Sigmoid colon (tissue), 7 donors: Measurements from ENCODE around the gene EIF1B. TPM values are rescaled to one million over a fixed set of nuclear protein-coding genes. Genes with fewer than 3 reads are reported as not detected.

Experiments
- DNase-seq: peaks from one replicate; pipeline ENCODE4 v3.0.0-alpha.2; 2019
- H3K27ac ChIP-seq, 4 donors: fragments of 200-600 bp; sonication (generic); one replicate each; pipeline ENCODE4 v1.5.1; 2016 to 2019; ENCODE audit warnings: mild to moderate bottlenecking in 1 of 4
- H3K27me3 ChIP-seq, 3 donors: fragments of 200-600 bp; sonication (generic); one replicate each; pipeline ENCODE4 v1.5.1; 2019; ENCODE audit warnings: mild to moderate bottlenecking in 1 of 3
- H3K36me3 ChIP-seq, 4 donors: fragments of 200-600 bp; sonication (generic); one replicate each; pipeline ENCODE4 v1.5.1; 2016 to 2019
- H3K4me1 ChIP-seq, 4 donors: fragments of 200-600 bp; sonication (generic); one replicate each; pipeline ENCODE4 v1.5.1; 2017 to 2019
- H3K4me3 ChIP-seq, 4 donors: fragments of 200-600 bp; sonication (generic); one replicate each; pipeline ENCODE4 v1.5.1; 2017 to 2019; ENCODE audit warnings: mild to moderate bottlenecking in 2 of 4, moderate library complexity in 1 of 4
- H3K9me3 ChIP-seq, 4 donors: fragments of 200-600 bp in 3 of 4; sonication (generic) in 3 of 4; one replicate each; pipeline versions ENCODE4 v1.5.1 to v1.6.1; 2013 to 2019
- EP300 ChIP-seq, 4 donors: sonication (generic); formaldehyde crosslinking; IDR thresholded peaks; one replicate each; pipeline ENCODE4 v1.6.1; 2017; ENCODE audit warnings: antibody characterized with exemption in 4 of 4
- POLR2A ChIP-seq, 2 donors: fragments of 450-650 bp; IDR thresholded peaks; one replicate each; pipeline ENCODE4 v1.6.1; 2016; ENCODE audit warnings: antibody characterized with exemption in 2 of 2, mild to moderate bottlenecking in 2 of 2, moderate library complexity in 2 of 2
- POLR2AphosphoS5 ChIP-seq, 4 donors: sonication (generic); formaldehyde crosslinking; IDR thresholded peaks; one replicate each; pipeline ENCODE4 v1.6.1; 2017; ENCODE audit warnings: antibody characterized with exemption in 4 of 4
- WGBS, 2 donors: extraction: QIAGEN DNeasy Blood & Tissue Kit; methylation state at CpG; one replicate each; pipeline ENCODE4 v1.1.7; 2013; 5-methylcytosine and 5-hydroxymethylcytosine counted together
- intact Hi-C: fragments of 100-400 bp; cut with DNase I; formaldehyde crosslinking; loops from one replicate; pipeline ENCODE4 v1.15.1; 2023
- polyA plus RNA-seq, 3 donors: library from polyadenylated mRNA; stranded (reverse); fragments of 200-250 nt; gene quantifications; one replicate each; pipeline ENCODE4 v1.2.3, GENCODE V29; 2013
- total RNA-seq, 4 donors: library from RNA; depleted of rRNA; stranded (reverse); fragments of >200 nt; gene quantifications; one replicate each; pipeline ENCODE4 v1.1.0, GENCODE V29; 2016
- TF ChIP-seq, protein P1 (sequence below), 4 experiments: fragments of 450-650 bp in 3 of 4; fragments of 200-600 bp in 1 of 4; IDR thresholded peaks; one replicate each; pipeline ENCODE4 v1.5.1; 2016 to 2019; ENCODE audit warnings: antibody characterized with exemption in 4 of 4, mild to moderate bottlenecking in 3 of 4, moderate library complexity in 2 of 4
- donor health status: healthy with polysubstance abuse.
- donor health status: Bipolar disorder and iron deficiency.
- donor health status: healthy.

EIF1B gene
- total and polyA plus RNA-seq, 7 donors: 27.1 to 94.1 (median 42.8) TPM

DNA sequence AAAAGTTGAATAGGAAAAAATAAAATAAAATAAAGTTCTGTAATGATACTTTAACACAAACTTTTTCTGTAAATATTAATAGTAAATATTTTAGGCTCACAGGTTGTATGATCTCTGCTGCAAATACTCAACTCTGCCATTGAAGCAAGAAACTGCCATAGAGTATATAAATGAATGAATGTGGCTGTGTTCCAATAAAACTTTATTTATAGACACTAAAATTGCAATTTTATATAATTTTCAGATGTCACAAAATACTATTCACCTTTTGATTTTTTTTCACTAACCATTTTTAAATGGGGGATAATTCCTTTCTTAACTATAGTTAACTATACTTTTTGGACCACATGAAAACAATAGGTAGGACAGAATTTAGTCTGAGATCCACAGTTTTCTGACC, 16.0 kb downstream of the EIF1B start:
- Histone ChIP-seq H3K27me3 (no peaks in the 10 kb centered on the region), H3K4me1 (no peaks in the 10 kb centered on the region), H3K36me3 (no peaks in the 10 kb centered on the region), H3K27ac (no peak overlapping the region), H3K4me3 (no peak overlapping the region), H3K9me3 (no peaks in the 10 kb centered on the region)
- intact Hi-C loops: loop anchor here (10.0 kb wide), 1 partner anchor 259 kb away; no protein-coding TSS in a partner anchor
- DNase-seq: no peak
- TF ChIP-seq POLR2AphosphoS5 (IDR thresholded peaks at IDR 0.05): no peak
- no peak for TF ChIP-seq POLR2A (IDR thresholded peaks at IDR 0.05)
- TF ChIP-seq EP300 (IDR thresholded peaks at IDR 0.05): no peak
- TF ChIP-seq, protein P1, sequence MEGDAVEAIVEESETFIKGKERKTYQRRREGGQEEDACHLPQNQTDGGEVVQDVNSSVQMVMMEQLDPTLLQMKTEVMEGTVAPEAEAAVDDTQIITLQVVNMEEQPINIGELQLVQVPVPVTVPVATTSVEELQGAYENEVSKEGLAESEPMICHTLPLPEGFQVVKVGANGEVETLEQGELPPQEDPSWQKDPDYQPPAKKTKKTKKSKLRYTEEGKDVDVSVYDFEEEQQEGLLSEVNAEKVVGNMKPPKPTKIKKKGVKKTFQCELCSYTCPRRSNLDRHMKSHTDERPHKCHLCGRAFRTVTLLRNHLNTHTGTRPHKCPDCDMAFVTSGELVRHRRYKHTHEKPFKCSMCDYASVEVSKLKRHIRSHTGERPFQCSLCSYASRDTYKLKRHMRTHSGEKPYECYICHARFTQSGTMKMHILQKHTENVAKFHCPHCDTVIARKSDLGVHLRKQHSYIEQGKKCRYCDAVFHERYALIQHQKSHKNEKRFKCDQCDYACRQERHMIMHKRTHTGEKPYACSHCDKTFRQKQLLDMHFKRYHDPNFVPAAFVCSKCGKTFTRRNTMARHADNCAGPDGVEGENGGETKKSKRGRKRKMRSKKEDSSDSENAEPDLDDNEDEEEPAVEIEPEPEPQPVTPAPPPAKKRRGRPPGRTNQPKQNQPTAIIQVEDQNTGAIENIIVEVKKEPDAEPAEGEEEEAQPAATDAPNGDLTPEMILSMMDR (IDR thresholded peaks at IDR 0.05): no peak

DNA sequence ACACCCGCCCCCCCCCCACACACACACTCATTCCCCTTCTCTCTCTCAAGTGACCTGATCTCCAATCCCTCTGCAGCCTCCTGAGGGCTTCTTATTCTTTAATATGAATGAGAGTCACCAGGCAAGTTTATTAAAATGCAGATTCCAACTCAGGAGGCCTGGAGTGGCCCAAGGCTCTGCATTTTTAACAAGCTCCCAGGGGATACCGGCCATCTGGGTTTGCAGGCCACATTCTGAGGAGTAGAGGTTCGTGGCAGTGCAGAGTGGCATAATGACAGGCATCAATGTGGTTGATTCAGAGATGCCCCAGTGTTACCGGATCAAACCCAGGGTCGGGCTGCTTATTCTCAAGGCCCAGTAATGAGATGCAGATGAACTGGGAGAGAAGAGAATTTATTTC, 18.9 kb downstream of the EIF1B start:
- intact Hi-C loops: loop anchor here (10.0 kb wide), 1 partner anchor 256 kb away; no protein-coding TSS in a partner anchor
- no peaks in the 10 kb centered on the region for H3K9me3 ChIP-seq
- no peaks in the 10 kb centered on the region for H3K27me3 ChIP-seq
- H3K27ac ChIP-seq: no peak overlapping the region
- WGBS, 2 donors: 81 to 84% methylated on average over 5 of the region's 5 CpGs
- H3K4me1 ChIP-seq: no peaks in the 10 kb centered on the region
- TF ChIP-seq POLR2AphosphoS5 (IDR thresholded peaks at IDR 0.05): no peak
- no peak for TF ChIP-seq POLR2A (IDR thresholded peaks at IDR 0.05)
- TF ChIP-seq, protein P1 (IDR thresholded peaks at IDR 0.05): no peak
- TF ChIP-seq EP300 (IDR thresholded peaks at IDR 0.05): no peak
- no peak overlapping the region for H3K4me3 ChIP-seq
- DNase-seq: no peak
- no peaks in the 10 kb centered on the region for H3K36me3 ChIP-seq

DNA sequence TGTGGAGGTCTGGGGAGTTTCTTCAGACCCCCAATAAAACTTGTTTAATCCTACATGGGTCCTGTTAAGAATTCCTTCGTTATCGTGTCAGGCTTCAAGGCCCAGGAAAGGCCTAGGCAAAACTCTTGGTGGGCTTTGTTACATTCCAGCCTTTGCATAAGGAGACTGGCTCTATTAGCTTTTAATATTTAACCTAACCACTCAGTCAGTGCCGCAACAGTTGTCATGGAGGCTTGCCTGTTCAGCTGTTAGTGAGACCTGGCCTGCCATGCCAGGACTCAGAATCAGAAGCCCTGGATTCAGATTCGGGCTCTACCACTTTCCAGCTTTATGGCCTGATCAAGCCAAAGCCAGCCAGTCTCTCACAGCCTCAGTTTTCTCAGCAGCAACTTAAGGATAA, 19.6 kb downstream of the EIF1B start:
- no peaks in the 10 kb centered on the region for H3K4me1 ChIP-seq
- WGBS, 2 donors: 87 to 90% methylated on average over 4 of the region's 4 CpGs
- H3K27ac ChIP-seq: no peak overlapping the region
- intact Hi-C loops: loop anchor here (10.0 kb wide), 1 partner anchor 256 kb away; no protein-coding TSS in a partner anchor
- DNase-seq: no peak
- TF ChIP-seq, protein P1 (IDR thresholded peaks at IDR 0.05): no peak
- TF ChIP-seq POLR2A (IDR thresholded peaks at IDR 0.05) (no peak), POLR2AphosphoS5 (IDR thresholded peaks at IDR 0.05) (no peak), EP300 (IDR thresholded peaks at IDR 0.05) (no peak)
- H3K36me3 ChIP-seq: no peaks in the 10 kb centered on the region
- H3K27me3 ChIP-seq: no peaks in the 10 kb centered on the region
- no peaks in the 10 kb centered on the region for H3K9me3 ChIP-seq
- H3K4me3 ChIP-seq: no peak overlapping the region

DNA sequence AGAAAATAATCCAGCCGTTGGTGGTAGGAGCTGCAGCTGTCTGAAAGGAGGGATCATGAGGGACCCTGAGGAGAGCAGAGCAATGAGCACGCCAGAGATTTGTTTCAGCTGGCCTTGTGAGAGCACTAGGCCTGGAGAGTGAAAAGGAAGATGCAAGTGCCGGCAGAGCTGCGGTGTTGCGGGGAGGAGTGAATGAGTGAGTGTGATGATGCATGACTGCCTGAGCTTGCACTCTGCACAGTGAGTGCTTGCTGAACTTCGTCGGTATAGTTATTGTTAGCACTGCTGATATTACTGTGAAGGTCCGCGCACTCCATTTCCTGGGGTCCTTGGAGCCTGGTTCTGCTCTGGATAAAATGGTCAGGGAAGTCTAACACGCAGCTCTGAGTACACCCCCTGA, 23.2 kb downstream of the EIF1B start:
- 89 to 93% methylated on average over 10 of the region's 10 CpGs for WGBS, 2 donors
- no peaks in the 10 kb centered on the region for H3K9me3 ChIP-seq
- TF ChIP-seq POLR2AphosphoS5 (IDR thresholded peaks at IDR 0.05) (no peak), EP300 (IDR thresholded peaks at IDR 0.05) (no peak), POLR2A (IDR thresholded peaks at IDR 0.05) (no peak)
- TF ChIP-seq, protein P1 (IDR thresholded peaks at IDR 0.05): no peak
- H3K4me1 ChIP-seq: no peaks in the 10 kb centered on the region
- H3K27me3 ChIP-seq: no peaks in the 10 kb centered on the region
- intact Hi-C loops: no loop called here
- no peak overlapping the region for H3K4me3 ChIP-seq
- H3K36me3 ChIP-seq: no peaks in the 10 kb centered on the region
- no peak overlapping the region for H3K27ac ChIP-seq
- no peak for DNase-seq

DNA sequence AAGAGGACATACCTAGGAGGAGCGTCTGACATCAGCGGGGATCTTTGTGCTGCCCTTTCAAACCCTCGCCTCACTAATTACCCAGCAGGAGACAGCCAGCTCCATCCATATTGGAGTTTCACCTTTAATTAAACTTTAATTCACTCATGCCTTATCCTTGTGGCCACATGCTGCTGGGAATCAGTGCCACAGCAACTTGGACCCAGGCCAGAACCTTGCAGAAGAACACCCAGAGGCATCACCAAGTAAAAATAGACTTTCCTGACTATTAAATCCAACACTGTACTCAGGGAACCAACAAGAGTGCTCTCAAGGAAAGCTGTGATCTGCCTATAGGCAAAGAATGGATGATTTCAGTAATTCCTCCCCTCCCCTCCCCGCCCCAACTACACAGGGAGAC, 23.9 kb downstream of the EIF1B start:
- 89 to 92% methylated on average over 4 of the region's 4 CpGs for WGBS, 2 donors
- Histone ChIP-seq H3K36me3 (no peaks in the 10 kb centered on the region), H3K9me3 (no peaks in the 10 kb centered on the region), H3K27ac (no peak overlapping the region), H3K27me3 (no peaks in the 10 kb centered on the region), H3K4me1 (no peaks in the 10 kb centered on the region), H3K4me3 (no peak overlapping the region)
- intact Hi-C loops: no loop called here
- DNase-seq: no peak
- TF ChIP-seq, protein P1 (IDR thresholded peaks at IDR 0.05): no peak
- no peak for TF ChIP-seq POLR2A (IDR thresholded peaks at IDR 0.05)
- no peak for TF ChIP-seq EP300 (IDR thresholded peaks at IDR 0.05)
- no peak for TF ChIP-seq POLR2AphosphoS5 (IDR thresholded peaks at IDR 0.05)
